OCI-LY1 (cell line): ENCODE data around the gene OR7G2.

Experiments
- H2AFZ ChIP-seq: fragments of 200-600 bp; sonication (generic), shearing (Covaris generic); 2 replicates; pipeline ENCODE4 v1.6.0; 2014; ENCODE audit warnings: antibody characterized with exemption, mild to moderate bottlenecking, low read length
- H3F3A ChIP-seq: fragments of 200-600 bp; sonication (generic), shearing (Covaris generic); 2 replicates; pipeline ENCODE4 v1.6.0; 2014; ENCODE audit warnings: mild to moderate bottlenecking, antibody characterized with exemption, low read length, moderate library complexity; ENCODE audit not compliant: insufficient read depth
- H3K27ac ChIP-seq: fragments of 200-600 bp; sonication (generic); 2 replicates; pipeline ENCODE4 v1.5.1; 2014; ENCODE audit warnings: low read length, mixed run types, mild to moderate bottlenecking, low read depth; ENCODE audit not compliant: poor library complexity, severe bottlenecking
- H3K27me3 ChIP-seq: fragments of 200-600 bp; sonication (generic); 2 replicates; pipeline ENCODE4 v1.6.0; 2014; ENCODE audit warnings: antibody characterized with exemption, mild to moderate bottlenecking, low read length, moderate library complexity; ENCODE audit not compliant: insufficient read depth
- H3K36me3 ChIP-seq: fragments of 200-600 bp; sonication (generic); 2 replicates; pipeline ENCODE4 v1.6.1; 2014; ENCODE audit warnings: mild to moderate bottlenecking, antibody characterized with exemption, low read length, moderate library complexity, mixed read lengths; ENCODE audit not compliant: insufficient read depth
- H3K4me1 ChIP-seq: fragments of 200-600 bp; sonication (generic); 2 replicates; pipeline ENCODE4 v1.5.1; 2014; ENCODE audit warnings: mild to moderate bottlenecking, low read length, moderate library complexity; ENCODE audit not compliant: insufficient read depth, severe bottlenecking
- H3K4me2 ChIP-seq: fragments of 200-600 bp; sonication (generic), shearing (Covaris generic); 2 replicates; pipeline ENCODE4 v1.6.1; 2014; ENCODE audit warnings: low read length
- H3K4me3 ChIP-seq: fragments of 200-600 bp; sonication (generic); 2 replicates; pipeline ENCODE4 v1.5.1; 2014; ENCODE audit warnings: low read length, low read depth, mild to moderate bottlenecking, mixed read lengths; ENCODE audit not compliant: poor library complexity, severe bottlenecking
- H3K79me2 ChIP-seq: fragments of 200-600 bp; shearing (Covaris generic); 2 replicates; pipeline ENCODE4 v1.6.1; 2016; ENCODE audit warnings: mixed run types, low read length, mixed read lengths; ENCODE audit not compliant: insufficient read depth
- H3K9ac ChIP-seq: fragments of 200-600 bp; sonication (generic), shearing (Covaris generic); 2 replicates; pipeline ENCODE4 v1.6.1; 2014; ENCODE audit warnings: mild to moderate bottlenecking, low read length, mixed read lengths
- H3K9me2 ChIP-seq: fragments of 200-600 bp; sonication (generic), shearing (Covaris generic); 2 replicates; pipeline ENCODE4 v1.6.1; 2014; ENCODE audit warnings: low read depth, mild to moderate bottlenecking, low read length, mixed read lengths
- H3K9me3 ChIP-seq: fragments of 200-600 bp; shearing (Covaris generic); 2 replicates; pipeline ENCODE4 v1.6.1; 2014; ENCODE audit warnings: low read length, mixed read lengths
- H4K20me1 ChIP-seq: fragments of 200-600 bp; sonication (generic), shearing (Covaris generic); 2 replicates; pipeline ENCODE4 v1.6.0; 2016; ENCODE audit warnings: mild to moderate bottlenecking, low read length; ENCODE audit not compliant: insufficient read depth
- EZH2 ChIP-seq: fragments of 200-600 bp; sonication (generic), shearing (Covaris generic); IDR thresholded peaks from 2 replicates; pipeline ENCODE4 v1.8.0; 2017; ENCODE audit warnings: borderline replicate concordance, mixed run types, mild to moderate bottlenecking, antibody characterized with exemption, low read length, moderate library complexity, mixed read lengths
- TF ChIP-seq, protein P1 (sequence below): fragments of 200-600 bp; sonication (generic), shearing (Covaris generic); IDR thresholded peaks from 2 replicates; pipeline ENCODE4 v1.5.1; 2017; ENCODE audit warnings: mild to moderate bottlenecking, antibody characterized with exemption, low read length, moderate library complexity, mixed read lengths

OR7G2 gene

GRCh38 chr19:9151367-9151766 lies 44.1 kb upstream of the OR7G2 start:
- H2AFZ ChIP-seq = no peak overlapping the region
- H3K36me3 ChIP-seq = peaks cover 96% of the 10 kb centered on the region
- no peak overlapping the region for H3K4me2 ChIP-seq
- no peak overlapping the region for H3K27ac ChIP-seq
- H3K79me2 ChIP-seq = peaks cover 85% of the 10 kb centered on the region
- no peaks in the 10 kb centered on the region for H3K4me1 ChIP-seq
- no peak for TF ChIP-seq EZH2
- TF ChIP-seq, protein P1, sequence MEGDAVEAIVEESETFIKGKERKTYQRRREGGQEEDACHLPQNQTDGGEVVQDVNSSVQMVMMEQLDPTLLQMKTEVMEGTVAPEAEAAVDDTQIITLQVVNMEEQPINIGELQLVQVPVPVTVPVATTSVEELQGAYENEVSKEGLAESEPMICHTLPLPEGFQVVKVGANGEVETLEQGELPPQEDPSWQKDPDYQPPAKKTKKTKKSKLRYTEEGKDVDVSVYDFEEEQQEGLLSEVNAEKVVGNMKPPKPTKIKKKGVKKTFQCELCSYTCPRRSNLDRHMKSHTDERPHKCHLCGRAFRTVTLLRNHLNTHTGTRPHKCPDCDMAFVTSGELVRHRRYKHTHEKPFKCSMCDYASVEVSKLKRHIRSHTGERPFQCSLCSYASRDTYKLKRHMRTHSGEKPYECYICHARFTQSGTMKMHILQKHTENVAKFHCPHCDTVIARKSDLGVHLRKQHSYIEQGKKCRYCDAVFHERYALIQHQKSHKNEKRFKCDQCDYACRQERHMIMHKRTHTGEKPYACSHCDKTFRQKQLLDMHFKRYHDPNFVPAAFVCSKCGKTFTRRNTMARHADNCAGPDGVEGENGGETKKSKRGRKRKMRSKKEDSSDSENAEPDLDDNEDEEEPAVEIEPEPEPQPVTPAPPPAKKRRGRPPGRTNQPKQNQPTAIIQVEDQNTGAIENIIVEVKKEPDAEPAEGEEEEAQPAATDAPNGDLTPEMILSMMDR = no peak
- peaks cover 35% of the 10 kb centered on the region for H3K9me3 ChIP-seq
- no peaks in the 10 kb centered on the region for H3F3A ChIP-seq
- H3K9ac ChIP-seq = no peak overlapping the region
- H3K27me3 ChIP-seq = no peaks in the 10 kb centered on the region
- H3K4me3 ChIP-seq = no peak overlapping the region
- H3K9me2 ChIP-seq = no peaks in the 10 kb centered on the region
- no peaks in the 10 kb centered on the region for H4K20me1 ChIP-seq

DNA sequence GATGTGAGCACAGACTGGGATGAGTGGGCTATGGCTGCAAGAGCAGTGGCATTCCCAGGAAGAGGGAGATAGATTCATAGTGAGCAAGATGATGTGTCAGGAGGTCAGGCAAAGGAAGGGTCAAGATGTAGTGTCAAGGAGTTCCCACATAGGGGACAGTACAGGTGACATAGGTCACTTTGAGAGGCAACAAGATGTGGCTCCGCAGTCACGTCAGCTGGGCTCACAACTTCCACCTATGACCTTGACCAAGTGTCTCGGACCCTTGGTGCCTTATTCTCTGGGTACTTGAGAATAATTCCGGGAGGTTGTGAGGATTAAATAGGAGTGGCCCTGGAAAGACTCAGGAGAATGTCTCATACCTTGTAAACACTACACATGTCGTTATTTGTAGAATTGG lies 43.4 kb upstream of the OR7G2 start:
- H3K36me3 ChIP-seq = peaks cover 91% of the 10 kb centered on the region
- no peaks in the 10 kb centered on the region for H3F3A ChIP-seq
- H3K79me2 ChIP-seq = peaks cover 92% of the 10 kb centered on the region
- H3K27me3 ChIP-seq = no peaks in the 10 kb centered on the region
- no peak overlapping the region for H3K4me3 ChIP-seq
- no peak for TF ChIP-seq EZH2
- TF ChIP-seq, protein P1 = no peak
- no peak overlapping the region for H3K9ac ChIP-seq
- no peaks in the 10 kb centered on the region for H3K4me1 ChIP-seq
- peaks cover 36% of the 10 kb centered on the region for H3K9me3 ChIP-seq
- H2AFZ ChIP-seq = no peak overlapping the region
- H3K27ac ChIP-seq = no peak overlapping the region
- no peaks in the 10 kb centered on the region for H3K9me2 ChIP-seq
- no peaks in the 10 kb centered on the region for H4K20me1 ChIP-seq
- H3K4me2 ChIP-seq = no peak overlapping the region

DNA sequence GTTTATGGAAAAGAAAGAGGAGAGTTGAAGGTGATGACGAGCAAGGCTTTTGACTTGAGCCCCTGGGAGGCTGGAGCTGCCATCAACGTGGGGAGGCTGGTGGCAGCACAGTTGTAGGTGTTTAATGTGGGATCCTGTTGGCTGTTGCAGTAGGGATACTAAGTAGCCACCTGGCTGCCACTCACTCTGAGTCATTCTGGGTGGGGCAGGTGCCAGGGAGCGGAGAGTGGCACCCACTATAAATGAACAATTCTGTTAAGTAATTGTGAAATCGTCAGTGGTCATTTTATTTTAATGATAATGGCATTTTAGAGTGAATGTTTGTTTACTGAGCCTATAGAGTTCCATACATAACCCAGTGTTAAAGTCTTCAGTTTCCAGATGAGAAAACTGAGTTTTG lies 42.7 kb upstream of the OR7G2 start:
- TF ChIP-seq, protein P1 = no peak
- TF ChIP-seq EZH2 = no peak
- Histone ChIP-seq H3K79me2 (peaks cover 94% of the 10 kb centered on the region), H3K9me2 (no peaks in the 10 kb centered on the region), H2AFZ (no peak overlapping the region), H3K4me2 (no peak overlapping the region), H3K9ac (no peak overlapping the region), H3K4me3 (no peak overlapping the region), H3K36me3 (peaks cover 91% of the 10 kb centered on the region), H4K20me1 (no peaks in the 10 kb centered on the region), H3K27ac (no peak overlapping the region), H3K4me1 (no peaks in the 10 kb centered on the region), H3K9me3 (peaks cover 38% of the 10 kb centered on the region), H3F3A (no peaks in the 10 kb centered on the region), H3K27me3 (no peaks in the 10 kb centered on the region)
